Measurements from ENCODE around the gene AMFR. TPM values are rescaled to one million over a fixed set of nuclear protein-coding genes. Genes with fewer than 3 reads are reported as not detected.

Gene AMFR
- total RNA-seq, 1 experiment from 2014 or later = 48.1 TPM

DNA sequence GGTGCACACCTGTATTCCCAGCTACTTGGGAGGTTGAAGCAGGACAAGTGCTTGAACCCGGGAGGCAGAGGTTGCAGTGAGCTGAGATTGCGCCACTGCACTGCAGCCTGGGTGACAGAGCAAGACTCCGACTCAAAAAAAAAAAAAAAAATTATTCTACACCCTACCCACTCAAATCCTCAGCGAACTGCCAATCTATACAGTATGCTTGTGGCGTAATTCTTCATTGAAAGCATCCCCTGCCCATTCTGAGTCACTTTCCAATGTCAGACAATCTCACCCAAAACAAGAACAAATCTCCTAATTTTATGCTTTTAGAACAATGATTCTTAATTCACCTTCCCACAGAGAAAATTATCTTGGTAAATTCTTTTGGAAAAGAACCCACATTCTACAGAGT is 12.0 kb downstream of the AMFR start:
- intact Hi-C loops (cut with micrococcal nuclease; ENCODE audit: unreplicated experiment) = no loop called here
- no TSS peak for BruUV-seq (replicated peaks)
- CTCF ChIA-PET = no interaction called here
- no peaks in the 10 kb centered on the region for H3K9me3 ChIP-seq (ENCODE audit: low read depth, low read length, poor library complexity, severe bottlenecking)
- POLR2A ChIA-PET (ENCODE audit: low non-redundant PET) = no interaction called here
- H3K36me3 ChIP-seq (ENCODE audit: insufficient read depth, low read length, poor library complexity, severe bottlenecking) = peaks cover 23% of the 10 kb centered on the region
- TF ChIP-seq, protein P1, sequence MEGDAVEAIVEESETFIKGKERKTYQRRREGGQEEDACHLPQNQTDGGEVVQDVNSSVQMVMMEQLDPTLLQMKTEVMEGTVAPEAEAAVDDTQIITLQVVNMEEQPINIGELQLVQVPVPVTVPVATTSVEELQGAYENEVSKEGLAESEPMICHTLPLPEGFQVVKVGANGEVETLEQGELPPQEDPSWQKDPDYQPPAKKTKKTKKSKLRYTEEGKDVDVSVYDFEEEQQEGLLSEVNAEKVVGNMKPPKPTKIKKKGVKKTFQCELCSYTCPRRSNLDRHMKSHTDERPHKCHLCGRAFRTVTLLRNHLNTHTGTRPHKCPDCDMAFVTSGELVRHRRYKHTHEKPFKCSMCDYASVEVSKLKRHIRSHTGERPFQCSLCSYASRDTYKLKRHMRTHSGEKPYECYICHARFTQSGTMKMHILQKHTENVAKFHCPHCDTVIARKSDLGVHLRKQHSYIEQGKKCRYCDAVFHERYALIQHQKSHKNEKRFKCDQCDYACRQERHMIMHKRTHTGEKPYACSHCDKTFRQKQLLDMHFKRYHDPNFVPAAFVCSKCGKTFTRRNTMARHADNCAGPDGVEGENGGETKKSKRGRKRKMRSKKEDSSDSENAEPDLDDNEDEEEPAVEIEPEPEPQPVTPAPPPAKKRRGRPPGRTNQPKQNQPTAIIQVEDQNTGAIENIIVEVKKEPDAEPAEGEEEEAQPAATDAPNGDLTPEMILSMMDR (conservative IDR thresholded peaks at IDR 0.05; ENCODE audit: low read depth, low read length) = no peak
- H3K4me1 ChIP-seq (ENCODE audit: insufficient read depth, low read length, poor library complexity, severe bottlenecking) = no peaks in the 10 kb centered on the region
- H3K27ac ChIP-seq (ENCODE audit: low read depth, low read length, poor library complexity, severe bottlenecking) = no peak overlapping the region
- no peak for DNase-seq (ENCODE audit: low spot score)
- no peaks in the 10 kb centered on the region for H3K27me3 ChIP-seq (replicated peaks; ENCODE audit: insufficient read depth, low read depth, low read length, poor library complexity)
- no peak overlapping the region for H3K4me3 ChIP-seq (ENCODE audit: low read depth, low read length, poor library complexity, severe bottlenecking)

DNA sequence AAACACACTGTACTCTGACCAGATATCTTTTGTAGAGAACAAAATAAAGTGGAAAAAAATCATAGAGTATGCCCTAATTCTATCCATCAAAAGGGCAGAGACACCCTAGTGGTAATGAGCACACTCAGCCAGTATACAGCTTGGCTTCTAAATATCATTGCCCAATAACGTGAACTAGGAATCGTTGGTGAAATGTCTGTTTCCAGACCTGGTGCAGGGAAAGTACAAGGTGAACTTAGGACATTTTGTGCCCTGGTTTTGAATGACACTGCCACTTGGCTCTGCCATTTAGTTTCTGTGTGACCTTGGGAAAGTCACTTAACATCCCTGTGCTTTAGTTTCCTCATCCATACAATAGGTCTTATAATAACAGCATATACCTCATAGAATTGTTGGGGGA is 13.7 kb downstream of the AMFR start:
- intact Hi-C loops (cut with micrococcal nuclease; ENCODE audit: unreplicated experiment) = no loop called here
- H3K9me3 ChIP-seq (ENCODE audit: low read depth, low read length, poor library complexity, severe bottlenecking) = no peaks in the 10 kb centered on the region
- no TSS peak for BruUV-seq (replicated peaks)
- no peaks in the 10 kb centered on the region for H3K27me3 ChIP-seq (replicated peaks; ENCODE audit: insufficient read depth, low read depth, low read length, poor library complexity)
- no peak for DNase-seq (ENCODE audit: low spot score)
- no peak overlapping the region for H3K4me3 ChIP-seq (ENCODE audit: low read depth, low read length, poor library complexity, severe bottlenecking)
- H3K27ac ChIP-seq (ENCODE audit: low read depth, low read length, poor library complexity, severe bottlenecking) = no peak overlapping the region
- H3K36me3 ChIP-seq (ENCODE audit: insufficient read depth, low read length, poor library complexity, severe bottlenecking) = peaks cover 33% of the 10 kb centered on the region
- H3K4me1 ChIP-seq (ENCODE audit: insufficient read depth, low read length, poor library complexity, severe bottlenecking) = no peaks in the 10 kb centered on the region
- TF ChIP-seq, protein P1 (conservative IDR thresholded peaks at IDR 0.05; ENCODE audit: low read depth, low read length) = no peak
- TF ChIP-seq EZH2 (IDR thresholded peaks at IDR 0.05; ENCODE audit: borderline replicate concordance, low read depth, low read length, poor library complexity, severe bottlenecking) = no peak
- CTCF ChIA-PET = no interaction called here
- POLR2A ChIA-PET (ENCODE audit: low non-redundant PET) = no interaction called here

DNA sequence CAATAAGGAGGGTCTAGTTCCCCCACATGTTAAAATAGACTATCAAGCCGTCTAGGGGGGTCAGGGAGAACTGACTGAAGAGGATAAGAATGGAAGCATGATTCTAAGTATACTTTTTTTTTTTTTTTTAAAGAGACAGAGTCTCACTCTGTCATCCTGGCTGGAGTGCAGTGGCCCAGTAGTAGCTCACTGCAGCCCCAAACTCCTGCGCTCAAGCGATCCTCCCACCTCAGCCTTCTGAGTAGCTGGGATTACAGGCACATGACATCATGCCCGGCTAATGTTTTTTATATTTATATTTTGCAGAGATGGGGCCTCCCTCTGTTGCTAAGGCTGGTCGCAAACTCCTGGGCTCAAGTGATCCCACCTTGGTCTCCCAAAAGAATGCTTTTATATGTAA is 14.2 kb downstream of the AMFR start:
- no peak for TF ChIP-seq EZH2 (IDR thresholded peaks at IDR 0.05; ENCODE audit: borderline replicate concordance, low read depth, low read length, poor library complexity, severe bottlenecking)
- TF ChIP-seq, protein P1 (conservative IDR thresholded peaks at IDR 0.05; ENCODE audit: low read depth, low read length) = no peak
- H3K36me3 ChIP-seq (ENCODE audit: insufficient read depth, low read length, poor library complexity, severe bottlenecking) = peaks cover 33% of the 10 kb centered on the region
- BruUV-seq (replicated peaks) = no TSS peak
- H3K27ac ChIP-seq (ENCODE audit: low read depth, low read length, poor library complexity, severe bottlenecking) = no peak overlapping the region
- intact Hi-C loops (cut with micrococcal nuclease; ENCODE audit: unreplicated experiment) = no loop called here
- no peaks in the 10 kb centered on the region for H3K4me1 ChIP-seq (ENCODE audit: insufficient read depth, low read length, poor library complexity, severe bottlenecking)
- no peaks in the 10 kb centered on the region for H3K27me3 ChIP-seq (replicated peaks; ENCODE audit: insufficient read depth, low read depth, low read length, poor library complexity)
- H3K9me3 ChIP-seq (ENCODE audit: low read depth, low read length, poor library complexity, severe bottlenecking) = no peaks in the 10 kb centered on the region
- no peak for DNase-seq (ENCODE audit: low spot score)
- H3K4me3 ChIP-seq (ENCODE audit: low read depth, low read length, poor library complexity, severe bottlenecking) = no peak overlapping the region
- ChIA-PET POLR2A (ENCODE audit: low non-redundant PET) (no interaction called here), CTCF (no interaction called here)
